ENCODE measurements around the gene GALK1. TPM values are rescaled to one million over a fixed set of nuclear protein-coding genes. Genes with fewer than 3 reads are reported as not detected.

Gene GALK1
- total RNA-seq, 4 donors from 2014 or later: 50.1 to 81.9 (median 64.1) TPM

- DNase-seq: peak; percentile 85 to 96 (median 95)
- Histone ChIP-seq H3K27me3 (no peaks in the 10 kb centered on the region), H3K4me1 (peaks cover 0 to 28% (median 13%) of the 10 kb centered on the region in 4 donors), H3K4me3 (peak overlapping the region; percentile 72 to 83 (median 76)), H3K9me3 (no peaks in the 10 kb centered on the region), H3K27ac (peak overlapping the region; percentile 99 to 100 (median 100)), H3K36me3 (no peaks in the 10 kb centered on the region)
- peak; percentile 63 to 65 for TF ChIP-seq POLR2A (IDR thresholded peaks at IDR 0.05)
- TF ChIP-seq, protein P1, sequence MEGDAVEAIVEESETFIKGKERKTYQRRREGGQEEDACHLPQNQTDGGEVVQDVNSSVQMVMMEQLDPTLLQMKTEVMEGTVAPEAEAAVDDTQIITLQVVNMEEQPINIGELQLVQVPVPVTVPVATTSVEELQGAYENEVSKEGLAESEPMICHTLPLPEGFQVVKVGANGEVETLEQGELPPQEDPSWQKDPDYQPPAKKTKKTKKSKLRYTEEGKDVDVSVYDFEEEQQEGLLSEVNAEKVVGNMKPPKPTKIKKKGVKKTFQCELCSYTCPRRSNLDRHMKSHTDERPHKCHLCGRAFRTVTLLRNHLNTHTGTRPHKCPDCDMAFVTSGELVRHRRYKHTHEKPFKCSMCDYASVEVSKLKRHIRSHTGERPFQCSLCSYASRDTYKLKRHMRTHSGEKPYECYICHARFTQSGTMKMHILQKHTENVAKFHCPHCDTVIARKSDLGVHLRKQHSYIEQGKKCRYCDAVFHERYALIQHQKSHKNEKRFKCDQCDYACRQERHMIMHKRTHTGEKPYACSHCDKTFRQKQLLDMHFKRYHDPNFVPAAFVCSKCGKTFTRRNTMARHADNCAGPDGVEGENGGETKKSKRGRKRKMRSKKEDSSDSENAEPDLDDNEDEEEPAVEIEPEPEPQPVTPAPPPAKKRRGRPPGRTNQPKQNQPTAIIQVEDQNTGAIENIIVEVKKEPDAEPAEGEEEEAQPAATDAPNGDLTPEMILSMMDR (IDR thresholded peaks at IDR 0.05): no peak
Observed at GRCh38 chr17:75785016-75785890, 20.3 kb upstream of the GALK1 start.

DNA sequence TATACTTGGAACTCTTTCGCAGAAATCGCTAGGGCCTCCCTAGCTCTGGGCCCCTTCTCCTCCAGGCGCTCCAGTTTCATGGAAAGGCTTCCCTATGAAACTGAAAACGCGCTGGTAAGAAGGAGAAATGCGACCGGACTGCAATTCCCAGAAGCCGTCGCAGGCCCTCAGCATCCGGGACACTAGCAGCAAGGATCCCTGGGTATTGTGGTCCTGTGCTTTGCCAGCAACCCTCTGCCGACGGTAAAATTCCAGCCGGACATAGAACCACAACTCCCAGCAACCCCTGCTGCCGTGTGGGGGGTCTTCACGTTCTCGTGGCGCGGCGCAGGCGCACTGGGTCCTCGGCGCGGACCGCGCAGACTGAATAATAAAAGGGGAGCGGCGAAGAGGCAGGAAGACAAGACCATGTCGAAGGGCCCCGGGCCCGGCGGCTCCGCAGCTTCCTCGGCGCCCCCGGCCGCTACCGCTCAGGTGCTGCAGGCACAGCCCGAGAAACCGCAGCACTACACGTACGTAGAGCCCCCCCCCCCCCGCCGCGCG lies 19.6 kb upstream of the GALK1 start, which contains the start of gene UNK:
Gene UNK (plus strand): TSS at position 334 of the 543 bp plus-strand sequence. CDS start 75 bp downstream, at position 409.
- H3K4me1 ChIP-seq: peaks cover 0 to 28% (median 13%) of the 10 kb centered on the region in 4 donors
- H3K27me3 ChIP-seq: no peaks in the 10 kb centered on the region
- H3K27ac ChIP-seq: peak within 1 kb of the TSS; percentile 99 to 100 (median 100)
- TF ChIP-seq POLR2A (IDR thresholded peaks at IDR 0.05): peak in 1 of 2 donors; percentile 51
- TF ChIP-seq, protein P1 (IDR thresholded peaks at IDR 0.05): peak in 2 of 6 experiments; percentile 17 to 25
- no peaks in the 10 kb centered on the region for H3K9me3 ChIP-seq
- H3K36me3 ChIP-seq: no peaks in the 10 kb centered on the region
- DNase-seq: peak; percentile 95 to 99 (median 96)
- H3K4me3 ChIP-seq: peak within 1 kb of the TSS; percentile 72 to 83 (median 76)

DNA sequence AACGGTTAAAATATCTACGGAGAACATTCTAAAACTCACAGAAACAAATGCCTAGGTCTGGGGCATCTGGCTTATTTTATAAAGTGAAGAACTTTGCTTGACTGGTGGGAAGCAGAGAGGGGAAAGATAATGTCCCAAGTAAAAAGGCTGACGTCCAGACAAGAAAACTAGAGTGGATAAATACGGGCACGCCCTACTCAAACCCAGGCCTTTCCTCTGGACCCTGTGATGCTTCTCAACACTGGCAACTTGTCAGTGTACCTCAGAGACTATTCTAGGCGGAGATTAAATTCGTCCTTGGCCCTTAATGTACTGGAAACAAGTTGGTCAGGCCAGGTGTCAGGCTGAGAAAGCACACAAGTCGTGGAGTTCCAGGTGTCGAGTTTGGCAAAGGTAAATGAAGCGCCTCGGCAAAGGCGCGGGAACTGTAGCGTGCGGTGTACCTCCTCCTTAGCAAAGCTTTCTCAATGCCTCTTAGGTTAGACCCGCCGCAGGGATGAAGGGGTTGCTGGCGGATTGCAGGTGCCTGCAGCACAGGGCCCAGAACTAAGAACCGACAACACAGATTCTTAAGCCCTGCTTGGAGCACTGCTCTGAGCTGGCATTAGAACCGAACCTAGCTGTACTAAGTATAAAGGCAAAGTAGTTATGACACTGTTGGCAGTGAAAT lies 18.9 kb upstream of the GALK1 start:
- Histone ChIP-seq H3K9me3 (no peaks in the 10 kb centered on the region), H3K27ac (peak overlapping the region; percentile 99 to 100 (median 100)), H3K27me3 (no peaks in the 10 kb centered on the region), H3K4me3 (peak overlapping the region; percentile 72 to 83 (median 76)), H3K4me1 (peaks cover 0 to 28% (median 13%) of the 10 kb centered on the region in 4 donors), H3K36me3 (peaks cover 0 to 2% (median 0%) of the 10 kb centered on the region in 3 donors)
- TF ChIP-seq POLR2A (IDR thresholded peaks at IDR 0.05): no peak
- TF ChIP-seq, protein P1 (IDR thresholded peaks at IDR 0.05): peak in 1 of 6 experiments; percentile 7
- peak in 2 of 3 donors; percentile 35 to 72 for DNase-seq

- Histone ChIP-seq H3K27ac (peak overlapping the region; percentile 99 to 100 (median 100)), H3K4me3 (no peak overlapping the region), H3K4me1 (peaks cover 0 to 28% (median 13%) of the 10 kb centered on the region in 4 donors), H3K9me3 (no peaks in the 10 kb centered on the region), H3K27me3 (no peaks in the 10 kb centered on the region), H3K36me3 (peaks cover 0 to 9% (median 0%) of the 10 kb centered on the region in 3 donors)
- TF ChIP-seq, protein P1 (IDR thresholded peaks at IDR 0.05): peak; percentile 76 to 96 (median 80)
- TF ChIP-seq POLR2A (IDR thresholded peaks at IDR 0.05): peak in 1 of 2 donors; percentile 17
- DNase-seq: peak in 1 of 3 donors; percentile 4
Observed at GRCh38 chr17:75783069-75783783, 18.2 kb upstream of the GALK1 start.

Measured in Peyer's patch (tissue), 4 donors.